Measurements from ENCODE around the gene TBX4.

TBX4 gene

DNA sequence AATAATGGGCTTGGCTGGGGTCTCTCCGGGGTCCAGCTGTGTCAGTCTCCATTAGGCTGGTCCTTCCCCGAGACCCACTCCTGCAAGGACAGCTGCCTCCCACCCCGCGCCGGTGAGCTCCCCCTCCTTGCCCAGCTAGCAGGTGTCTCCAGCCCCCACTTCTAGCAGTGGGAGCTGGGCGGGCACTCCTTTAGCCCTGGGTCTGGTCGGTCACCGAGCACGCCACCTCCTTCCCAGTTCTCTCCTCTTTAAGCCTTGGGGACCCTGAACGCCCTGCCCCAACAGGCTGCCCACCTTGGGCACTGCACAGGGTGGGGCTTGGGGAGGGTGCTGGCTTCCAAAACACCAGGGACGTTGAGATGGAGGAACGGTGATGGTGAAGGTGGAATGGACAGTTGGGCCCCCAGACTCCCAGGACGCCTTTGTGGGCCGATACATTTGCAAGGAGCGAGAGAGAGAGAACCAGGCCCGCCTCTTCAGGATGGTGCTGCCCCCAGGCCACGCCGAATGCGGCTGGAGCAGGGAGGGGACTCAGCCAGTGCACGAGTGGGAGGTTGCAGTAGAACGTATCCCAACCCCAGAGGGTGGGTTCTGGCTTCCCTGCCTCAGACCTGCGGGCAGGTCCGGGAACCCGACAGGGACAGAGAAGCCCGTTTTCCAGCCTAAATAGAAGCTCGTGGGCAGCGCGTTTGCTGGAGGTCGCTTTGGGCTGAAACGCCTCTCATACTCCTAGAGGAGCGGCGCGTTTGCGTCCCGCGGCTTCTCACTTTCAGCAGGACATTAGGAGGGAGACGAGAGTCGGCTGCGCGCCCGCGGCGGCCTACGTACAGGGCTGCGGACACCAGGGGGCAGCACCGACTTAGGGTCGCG, 41.8 kb upstream of the TBX4 start:
- Histone ChIP-seq H3K4ac (ENCODE audit: low read length) (no peak overlapping the region), H3K18ac (ENCODE audit: low read length) (peak overlapping the region; percentile 83), H2BK120ac (ENCODE audit: low read depth, low read length) (no peak overlapping the region), H3K9ac (ENCODE audit: low read depth, low read length, poor library complexity) (peak overlapping the region; percentile 78), H3K4me3 (ENCODE audit: low read length in 2 of 2) (peak overlapping the region; percentile 25 to 60), H4K8ac (ENCODE audit: low read depth, low read length) (no peak overlapping the region), H2AFZ (ENCODE audit: low read length) (peak overlapping the region; percentile 100), H2BK5ac (ENCODE audit: low read length) (no peak overlapping the region), H2AK5ac (ENCODE audit: low read depth, low read length) (peak overlapping the region; percentile 42), H2BK12ac (ENCODE audit: low read length) (no peak overlapping the region), H3K9me3 (replicated peaks in 1 of 2; ENCODE audit: control insufficient read depth in 2 of 2, insufficient read depth in 1 of 2, low read depth in 1 of 2, low read length in 2 of 2) (peaks cover 2 to 23% of the 10 kb centered on the region in 2 donors), H3K27ac (replicated peaks; ENCODE audit: low read length) (no peak overlapping the region), H3K14ac (ENCODE audit: low read length) (no peak overlapping the region), H3K36me3 (replicated peaks in 1 of 2; ENCODE audit: control insufficient read depth in 2 of 2, insufficient read depth in 2 of 2, low read length in 2 of 2) (no peaks in the 10 kb centered on the region), H3K4me1 (ENCODE audit: control insufficient read depth in 2 of 2, insufficient read depth in 1 of 2, low read depth in 1 of 2, low read length in 2 of 2) (peaks cover 7% of the 10 kb centered on the region in 2 donors), H3K79me1 (ENCODE audit: low read depth, low read length) (no peaks in the 10 kb centered on the region), H3K27me3 (ENCODE audit: control insufficient read depth in 3 of 3, insufficient read depth in 3 of 3, low read depth in 1 of 3, low read length in 3 of 3) (peaks cover 46 to 88% (median 78%) of the 10 kb centered on the region in 3 experiments), H2BK15ac (ENCODE audit: low read length) (peak overlapping the region; percentile 71), H3K4me2 (ENCODE audit: insufficient read depth, low read length, poor library complexity, severe bottlenecking) (peak overlapping the region; percentile 90), H4K91ac (ENCODE audit: low read depth, low read length, poor library complexity) (no peak overlapping the region), H3K23ac (ENCODE audit: low read depth, low read length, poor library complexity) (no peak overlapping the region)
- WGBS, 2 donors (ENCODE audit: extremely low coverage in 2 of 2, insufficient read length in 2 of 2, insufficient replicate concordance in 1 of 2): no CpG with 5 or more reads among the region's 48 CpGs
- peak; percentile 68 for DNase-seq (ENCODE audit: low spot score)

DNA sequence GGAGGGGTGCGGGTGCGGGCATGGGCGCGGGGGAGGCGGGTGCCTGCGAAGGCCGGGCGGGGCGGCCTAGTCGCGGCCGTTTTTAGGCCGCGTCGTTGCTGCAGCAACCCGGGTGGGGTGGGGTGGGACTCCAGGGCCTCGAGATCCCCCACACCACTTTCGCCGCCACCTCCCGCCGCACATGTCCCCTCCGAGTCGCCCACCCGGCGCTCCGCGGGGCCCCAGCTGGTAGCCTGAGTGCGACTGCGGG, 41.3 kb upstream of the TBX4 start:
- H4K8ac ChIP-seq (ENCODE audit: low read depth, low read length): no peak overlapping the region
- H3K4me3 ChIP-seq (ENCODE audit: low read length in 2 of 2): peak overlapping the region; percentile 60 to 75
- H2BK15ac ChIP-seq (ENCODE audit: low read length): peak overlapping the region; percentile 71
- H3K79me1 ChIP-seq (ENCODE audit: low read depth, low read length): no peaks in the 10 kb centered on the region
- H4K91ac ChIP-seq (ENCODE audit: low read depth, low read length, poor library complexity): no peak overlapping the region
- no peak overlapping the region for H2BK120ac ChIP-seq (ENCODE audit: low read depth, low read length)
- H3K18ac ChIP-seq (ENCODE audit: low read length): peak overlapping the region; percentile 83
- H2BK12ac ChIP-seq (ENCODE audit: low read length): no peak overlapping the region
- H3K9me3 ChIP-seq (replicated peaks in 1 of 2; ENCODE audit: control insufficient read depth in 2 of 2, insufficient read depth in 1 of 2, low read depth in 1 of 2, low read length in 2 of 2): peaks cover 2 to 26% of the 10 kb centered on the region in 2 donors
- peak overlapping the region; percentile 100 for H2AFZ ChIP-seq (ENCODE audit: low read length)
- no peak overlapping the region for H3K14ac ChIP-seq (ENCODE audit: low read length)
- peak overlapping the region; percentile 78 for H3K9ac ChIP-seq (ENCODE audit: low read depth, low read length, poor library complexity)
- H3K4ac ChIP-seq (ENCODE audit: low read length): no peak overlapping the region
- no peak for DNase-seq (ENCODE audit: low spot score)
- no peak overlapping the region for H2AK5ac ChIP-seq (ENCODE audit: low read depth, low read length)
- no CpG with 5 or more reads among the region's 29 CpGs for WGBS, 2 donors (ENCODE audit: extremely low coverage in 2 of 2, insufficient read length in 2 of 2, insufficient replicate concordance in 1 of 2)
- H3K27ac ChIP-seq (replicated peaks; ENCODE audit: low read length): no peak overlapping the region
- no peaks in the 10 kb centered on the region for H3K36me3 ChIP-seq (replicated peaks in 1 of 2; ENCODE audit: control insufficient read depth in 2 of 2, insufficient read depth in 2 of 2, low read length in 2 of 2)
- H2BK5ac ChIP-seq (ENCODE audit: low read length): no peak overlapping the region
- peaks cover 41 to 82% (median 73%) of the 10 kb centered on the region in 3 experiments for H3K27me3 ChIP-seq (ENCODE audit: control insufficient read depth in 3 of 3, insufficient read depth in 3 of 3, low read depth in 1 of 3, low read length in 3 of 3)
- H3K23ac ChIP-seq (ENCODE audit: low read depth, low read length, poor library complexity): no peak overlapping the region
- peak overlapping the region; percentile 90 for H3K4me2 ChIP-seq (ENCODE audit: insufficient read depth, low read length, poor library complexity, severe bottlenecking)
- peaks cover 6% of the 10 kb centered on the region in 2 donors for H3K4me1 ChIP-seq (ENCODE audit: control insufficient read depth in 2 of 2, insufficient read depth in 1 of 2, low read depth in 1 of 2, low read length in 2 of 2)

DNA sequence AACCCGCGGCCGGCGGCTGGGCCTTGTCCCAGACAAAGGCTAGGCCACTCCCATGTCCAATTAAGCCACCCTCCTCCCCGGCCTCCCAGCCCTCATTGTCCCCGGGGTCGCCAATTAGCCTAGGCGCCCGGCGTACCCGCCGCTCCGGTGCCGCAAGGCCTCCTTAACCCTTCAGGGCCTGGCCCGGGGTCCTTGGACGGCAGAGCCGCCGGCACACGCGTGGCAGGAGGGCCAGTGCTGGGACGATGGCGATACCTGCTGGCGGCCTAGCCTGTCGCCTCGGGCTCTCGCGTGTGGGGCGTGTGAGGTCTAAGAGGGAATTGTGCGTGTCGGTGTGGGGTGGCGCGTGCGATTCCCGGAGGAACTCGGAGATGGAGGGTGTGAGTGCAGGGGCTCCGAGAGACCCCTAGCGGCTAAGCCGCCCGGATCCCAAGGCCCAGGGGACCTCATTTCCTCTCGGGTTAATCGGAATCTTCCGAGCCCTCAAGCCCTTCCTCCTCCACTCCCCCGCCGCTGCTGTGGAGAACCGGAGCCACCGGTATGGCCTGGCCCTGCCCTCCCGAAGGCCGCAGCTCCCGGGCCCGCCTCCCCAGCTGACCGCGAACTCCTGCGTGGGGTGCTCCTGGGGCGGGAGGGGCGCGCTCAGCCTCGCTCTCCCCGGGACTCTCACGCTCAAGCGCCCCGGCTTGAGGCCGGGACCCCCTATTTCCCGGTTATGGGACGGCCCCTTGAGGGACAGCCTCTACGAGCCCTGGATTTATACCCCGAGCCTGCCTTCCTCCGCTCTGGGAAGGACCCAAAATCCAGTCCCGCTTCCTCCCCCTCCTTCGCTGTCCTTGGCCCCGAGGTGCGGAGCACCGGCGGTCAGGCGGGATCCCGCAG, 40.7 kb upstream of the TBX4 start:
- no peak overlapping the region for H2BK120ac ChIP-seq (ENCODE audit: low read depth, low read length)
- peak overlapping the region; percentile 90 for H3K4me2 ChIP-seq (ENCODE audit: insufficient read depth, low read length, poor library complexity, severe bottlenecking)
- H3K4me1 ChIP-seq (ENCODE audit: control insufficient read depth in 2 of 2, insufficient read depth in 1 of 2, low read depth in 1 of 2, low read length in 2 of 2): peaks cover 6 to 9% of the 10 kb centered on the region in 2 donors
- H3K4ac ChIP-seq (ENCODE audit: low read length): no peak overlapping the region
- no peaks in the 10 kb centered on the region for H3K36me3 ChIP-seq (replicated peaks in 1 of 2; ENCODE audit: control insufficient read depth in 2 of 2, insufficient read depth in 2 of 2, low read length in 2 of 2)
- peak overlapping the region; percentile 17 for H3K14ac ChIP-seq (ENCODE audit: low read length)
- no peak overlapping the region for H3K23ac ChIP-seq (ENCODE audit: low read depth, low read length, poor library complexity)
- H4K91ac ChIP-seq (ENCODE audit: low read depth, low read length, poor library complexity): no peak overlapping the region
- peak; percentile 77 for DNase-seq (ENCODE audit: low spot score)
- peak overlapping the region; percentile 60 to 75 for H3K4me3 ChIP-seq (ENCODE audit: low read length in 2 of 2)
- H2BK15ac ChIP-seq (ENCODE audit: low read length): peak overlapping the region; percentile 31
- H4K8ac ChIP-seq (ENCODE audit: low read depth, low read length): no peak overlapping the region
- peaks cover 36 to 80% (median 67%) of the 10 kb centered on the region in 3 experiments for H3K27me3 ChIP-seq (ENCODE audit: control insufficient read depth in 3 of 3, insufficient read depth in 3 of 3, low read depth in 1 of 3, low read length in 3 of 3)
- H2BK12ac ChIP-seq (ENCODE audit: low read length): peak overlapping the region; percentile 47
- peak overlapping the region; percentile 90 for H3K18ac ChIP-seq (ENCODE audit: low read length)
- no CpG with 5 or more reads among the region's 75 CpGs for WGBS, 2 donors (ENCODE audit: extremely low coverage in 2 of 2, insufficient read length in 2 of 2, insufficient replicate concordance in 1 of 2)
- H2AK5ac ChIP-seq (ENCODE audit: low read depth, low read length): no peak overlapping the region
- peaks cover 2 to 23% of the 10 kb centered on the region in 2 donors for H3K9me3 ChIP-seq (replicated peaks in 1 of 2; ENCODE audit: control insufficient read depth in 2 of 2, insufficient read depth in 1 of 2, low read depth in 1 of 2, low read length in 2 of 2)
- H3K27ac ChIP-seq (replicated peaks; ENCODE audit: low read length): no peak overlapping the region
- peak overlapping the region; percentile 62 for H2BK5ac ChIP-seq (ENCODE audit: low read length)
- H3K79me1 ChIP-seq (ENCODE audit: low read depth, low read length): no peaks in the 10 kb centered on the region
- peak overlapping the region; percentile 63 for H3K9ac ChIP-seq (ENCODE audit: low read depth, low read length, poor library complexity)
- H2AFZ ChIP-seq (ENCODE audit: low read length): peak overlapping the region; percentile 100
